GM19467 (cell line): ENCODE data around the gene TCF7L2.

Experiments used
- ATAC-seq: cut with Tn5 transposase; IDR thresholded peaks from one replicate; pipeline ENCODE4 v1.9.1; 2021; ENCODE audit warnings: mild to moderate bottlenecking, moderate library complexity; ENCODE audit not compliant: unreplicated experiment

The TCF7L2 gene

GRCh38 chr10:113167702-113168101 is 217.7 kb downstream of the TCF7L2 start:
- no peak for ATAC-seq

DNA sequence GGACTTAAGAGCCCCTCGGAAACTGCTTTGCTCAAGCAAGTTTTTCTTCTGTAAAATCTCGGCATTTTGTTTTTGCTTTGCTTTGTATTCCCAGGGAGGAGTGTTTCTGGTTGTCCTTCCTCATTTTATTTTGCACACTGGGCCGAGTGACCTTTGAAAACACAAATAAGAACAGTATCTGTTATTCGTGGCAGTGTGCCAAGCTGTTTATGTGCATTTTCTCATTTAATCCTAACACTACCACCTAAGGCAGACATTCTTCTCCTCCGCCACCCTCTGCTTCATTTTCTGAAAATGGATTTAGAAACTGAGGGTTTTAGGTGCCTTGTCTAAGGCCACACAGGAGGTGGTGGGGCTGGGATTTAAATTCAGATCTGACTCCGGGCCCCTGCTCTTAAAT is 218.5 kb downstream of the TCF7L2 start:
- ATAC-seq = no peak

DNA sequence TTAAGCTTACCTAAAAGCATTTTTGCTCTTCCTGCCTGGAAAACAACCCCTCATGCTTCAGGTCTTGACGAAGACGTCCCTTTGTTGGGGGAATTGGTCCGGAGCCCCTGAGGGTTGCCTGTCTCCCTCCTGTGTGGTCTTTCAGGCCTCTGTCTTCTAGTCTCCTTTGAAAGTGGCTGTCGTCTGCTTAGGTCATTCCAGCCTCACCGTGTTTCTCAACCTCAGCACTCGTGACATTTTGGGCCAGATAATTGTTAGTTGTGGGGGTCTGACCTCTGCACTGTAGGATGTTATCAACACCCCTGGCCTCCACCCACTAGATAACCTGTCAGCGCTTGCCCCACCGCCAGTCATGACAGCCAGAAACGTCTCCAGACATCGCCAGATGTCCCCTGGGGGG is 219.1 kb downstream of the TCF7L2 start:
- no peak for ATAC-seq

DNA sequence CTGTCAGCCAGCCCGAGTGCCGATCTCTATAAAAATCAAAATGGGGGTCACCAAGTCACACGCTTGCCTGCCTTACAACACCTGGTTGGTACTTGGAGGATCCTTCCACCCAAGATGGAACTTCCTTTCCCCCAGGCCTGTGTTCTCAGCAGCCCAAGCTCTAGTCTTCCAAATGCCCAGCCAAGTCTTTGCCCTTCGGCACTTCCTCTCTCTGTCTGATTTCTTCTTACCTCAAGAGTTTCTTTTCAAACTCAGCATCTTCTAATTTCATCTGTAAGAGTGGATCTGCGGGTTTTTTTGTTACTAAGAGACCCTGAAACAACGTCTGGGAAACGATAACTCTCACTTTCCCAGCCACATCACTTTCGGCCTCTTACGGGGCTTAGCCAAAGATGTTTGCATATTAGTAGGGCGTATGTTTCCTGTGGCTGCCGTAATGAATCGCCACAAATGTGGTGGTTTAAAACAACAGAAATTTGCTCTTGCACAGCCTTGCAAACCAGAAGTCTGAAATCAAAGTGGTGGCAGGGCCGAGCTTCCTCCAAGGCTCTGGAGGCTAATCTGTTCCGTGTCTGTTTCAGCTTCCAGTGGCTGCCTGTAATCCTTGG is 219.9 kb downstream of the TCF7L2 start:
- ATAC-seq = peak; percentile 83

DNA sequence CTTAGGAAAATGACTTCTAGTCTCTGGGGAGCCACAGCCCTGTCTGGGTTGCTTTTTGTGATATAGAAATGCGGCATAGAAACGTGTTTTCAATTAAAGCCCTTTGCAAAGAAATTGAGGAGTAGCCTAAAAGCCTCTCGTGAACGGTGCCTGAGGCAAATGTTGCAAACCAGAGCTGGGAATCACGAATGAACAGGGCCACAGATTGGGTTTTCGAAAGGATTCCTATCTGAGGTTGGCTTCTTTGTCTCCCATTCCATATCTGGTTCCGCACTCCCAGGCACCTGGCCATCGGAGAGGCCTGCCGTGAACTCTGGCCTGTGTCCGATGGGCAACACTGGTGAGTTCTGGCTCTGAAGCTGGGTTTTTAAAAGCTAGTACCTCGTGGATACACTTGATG is 221.6 kb downstream of the TCF7L2 start:
- ATAC-seq = no peak

DNA sequence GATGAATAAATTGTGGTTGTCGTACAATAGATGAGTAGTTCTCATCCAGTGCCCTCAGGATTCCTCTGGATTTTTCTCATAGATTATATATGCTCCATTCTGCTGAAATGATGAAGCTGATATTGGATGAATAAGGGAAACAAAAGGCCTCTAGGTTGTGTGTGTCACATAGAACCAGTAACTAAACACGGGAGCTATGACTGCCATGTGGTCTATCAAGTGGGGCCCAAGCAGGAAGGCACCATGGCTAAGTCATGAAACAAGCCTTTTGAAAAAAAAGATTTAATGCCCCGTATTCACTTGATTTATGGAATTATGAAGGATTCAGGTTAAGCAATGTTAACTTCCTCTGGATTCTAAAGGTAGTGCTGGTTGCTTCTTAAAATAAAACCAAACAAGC is 225.1 kb downstream of the TCF7L2 start:
- ATAC-seq = no peak

- no peak for ATAC-seq
Observed at GRCh38 chr10:113175756-113176651, 226.0 kb downstream of the TCF7L2 start.

DNA sequence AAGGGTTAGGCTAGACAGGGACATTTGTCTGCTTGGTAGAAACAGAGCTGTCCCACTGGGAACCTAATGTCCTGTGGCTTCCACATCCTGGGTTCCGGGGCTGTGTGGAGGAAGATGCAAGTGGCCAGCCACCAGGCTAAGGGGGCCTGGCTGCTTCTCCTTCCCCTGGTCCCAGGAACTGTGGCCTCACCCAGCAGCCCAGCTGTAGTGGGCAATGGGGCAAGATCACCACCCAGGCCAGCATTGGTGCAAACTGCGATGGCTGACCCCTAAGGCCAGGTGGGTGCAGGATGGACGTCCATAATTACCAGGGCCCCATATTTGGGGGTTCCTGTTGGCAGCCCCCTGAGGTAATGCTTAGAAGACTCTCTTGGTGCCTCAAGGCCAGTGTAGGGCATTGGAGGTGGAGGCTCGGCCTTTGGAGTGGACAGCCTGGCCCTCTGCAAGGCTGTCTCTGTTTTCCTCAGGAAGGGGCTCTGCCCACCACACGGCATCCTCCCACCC is 226.7 kb downstream of the TCF7L2 start:
- ATAC-seq = no peak

- ATAC-seq = no peak
Observed at GRCh38 chr10:113177156-113177935, 227.3 kb downstream of the TCF7L2 start.

DNA sequence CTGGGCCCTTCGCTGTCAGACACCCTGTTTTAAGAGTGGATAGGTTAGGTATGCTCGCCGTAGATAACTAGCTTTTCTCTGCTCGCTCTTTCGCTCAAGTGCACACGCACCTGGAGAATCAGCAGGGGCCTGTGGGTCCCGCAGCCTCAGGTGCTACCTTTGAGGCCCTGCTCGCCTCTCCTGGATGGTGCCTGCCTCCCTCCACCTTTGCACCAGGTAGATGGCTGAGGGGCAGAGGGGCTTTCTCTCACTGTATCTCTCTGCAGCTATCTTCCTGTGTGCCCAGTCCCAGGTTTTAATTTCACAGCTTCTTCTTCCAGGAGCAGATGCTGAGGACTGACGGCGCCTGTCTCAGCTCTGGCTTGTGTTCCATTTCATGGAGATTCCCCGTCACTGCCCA is 227.9 kb downstream of the TCF7L2 start:
- ATAC-seq = no peak

- no peak for ATAC-seq
Observed at GRCh38 chr10:113178771-113179170, 228.7 kb downstream of the TCF7L2 start.

DNA sequence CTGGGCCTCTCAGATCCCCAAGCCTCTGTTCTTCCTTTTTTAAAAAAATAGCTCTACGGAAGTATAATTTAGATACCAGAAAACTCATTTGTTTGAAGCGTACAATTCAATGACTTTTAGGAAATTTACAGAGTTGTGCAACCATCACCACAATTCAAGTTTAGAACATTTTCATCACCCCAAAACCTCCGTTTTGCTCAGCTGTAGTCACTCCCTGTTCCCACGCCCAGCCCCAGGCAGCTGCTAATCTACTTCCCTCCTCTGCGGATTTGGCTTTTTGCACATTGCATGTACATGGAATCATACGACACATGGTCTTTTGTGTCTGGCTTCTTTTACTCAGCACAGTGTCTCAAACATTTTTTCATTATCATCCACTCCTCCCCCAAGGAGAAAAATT is 229.2 kb downstream of the TCF7L2 start:
- no peak for ATAC-seq

DNA sequence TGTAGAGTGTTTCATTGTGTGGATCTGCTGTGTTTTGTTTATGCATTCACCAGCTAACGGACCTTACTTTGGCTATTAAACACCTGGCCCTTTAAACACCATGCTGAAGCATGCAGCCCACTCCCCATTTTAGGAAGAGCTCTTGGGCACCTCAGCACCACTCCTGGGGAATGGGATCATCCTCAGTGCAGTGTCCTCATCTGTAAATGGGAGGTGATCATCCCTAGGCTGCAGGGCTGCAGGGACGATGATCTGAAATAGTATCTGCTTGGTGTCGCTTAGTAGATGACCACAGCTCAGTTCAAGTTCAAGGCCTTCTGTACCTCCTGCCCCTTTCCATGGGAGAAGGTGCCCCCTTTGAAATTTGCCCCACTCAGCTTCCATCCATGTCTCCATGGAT is 229.9 kb downstream of the TCF7L2 start:
- no peak for ATAC-seq

DNA sequence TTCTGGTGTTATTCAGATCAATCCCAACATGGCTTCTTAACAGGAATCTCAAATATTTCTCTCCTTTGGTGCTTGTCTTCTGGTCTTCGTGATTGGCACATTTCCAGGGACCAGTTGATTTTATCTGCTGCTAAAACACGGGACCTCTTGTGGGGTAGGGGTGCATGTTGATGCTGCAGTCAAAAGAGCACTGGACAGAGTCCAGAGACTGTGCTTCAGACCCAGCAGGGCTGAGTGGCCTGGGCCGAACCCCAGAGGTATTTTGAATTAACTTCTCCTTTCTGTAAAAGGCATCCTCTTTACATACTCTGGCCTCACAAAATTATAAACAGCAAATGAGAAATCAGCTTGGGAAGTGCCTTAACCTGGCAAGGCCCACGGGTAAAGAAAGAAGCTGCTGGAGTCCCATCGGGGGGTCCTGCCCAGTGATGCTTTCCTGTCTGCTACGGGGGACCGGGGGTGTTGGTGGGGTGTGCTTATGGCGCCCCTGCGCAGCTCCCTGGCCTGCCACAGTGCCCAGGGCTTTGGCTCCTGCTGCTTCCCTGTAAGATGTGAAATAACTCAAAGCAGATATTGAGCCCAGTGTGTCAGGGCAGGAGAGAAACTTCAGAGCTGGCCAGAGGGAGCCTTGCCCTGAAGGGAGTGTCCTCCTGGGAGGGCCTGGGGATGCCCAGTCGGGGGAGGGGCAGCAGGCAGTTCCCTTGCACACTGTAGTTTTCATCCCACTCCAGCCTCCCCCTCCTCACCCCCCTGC is 230.5 kb downstream of the TCF7L2 start:
- no peak for ATAC-seq

DNA sequence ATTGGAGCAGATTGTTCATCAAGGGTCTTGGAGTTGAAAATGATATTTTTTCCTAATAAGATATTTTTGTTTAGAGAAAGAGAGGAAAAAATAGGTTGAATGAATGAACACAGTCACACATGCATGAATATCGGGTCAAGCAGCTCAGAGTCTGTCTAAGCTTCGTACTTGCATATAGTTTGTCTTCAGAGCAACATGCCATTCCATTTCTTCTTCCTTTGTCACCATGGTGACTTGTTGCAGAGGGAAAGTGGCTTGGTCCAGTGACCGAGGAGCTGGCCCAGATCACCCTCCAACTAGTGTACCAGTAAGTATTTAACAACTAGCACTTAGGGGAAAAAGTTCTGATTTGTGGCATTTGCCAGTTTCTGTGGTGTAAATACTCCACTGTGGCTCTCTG is 232.1 kb downstream of the TCF7L2 start:
- no peak for ATAC-seq

- ATAC-seq = no peak
Observed at GRCh38 chr10:113183573-113183972, 233.5 kb downstream of the TCF7L2 start.

DNA sequence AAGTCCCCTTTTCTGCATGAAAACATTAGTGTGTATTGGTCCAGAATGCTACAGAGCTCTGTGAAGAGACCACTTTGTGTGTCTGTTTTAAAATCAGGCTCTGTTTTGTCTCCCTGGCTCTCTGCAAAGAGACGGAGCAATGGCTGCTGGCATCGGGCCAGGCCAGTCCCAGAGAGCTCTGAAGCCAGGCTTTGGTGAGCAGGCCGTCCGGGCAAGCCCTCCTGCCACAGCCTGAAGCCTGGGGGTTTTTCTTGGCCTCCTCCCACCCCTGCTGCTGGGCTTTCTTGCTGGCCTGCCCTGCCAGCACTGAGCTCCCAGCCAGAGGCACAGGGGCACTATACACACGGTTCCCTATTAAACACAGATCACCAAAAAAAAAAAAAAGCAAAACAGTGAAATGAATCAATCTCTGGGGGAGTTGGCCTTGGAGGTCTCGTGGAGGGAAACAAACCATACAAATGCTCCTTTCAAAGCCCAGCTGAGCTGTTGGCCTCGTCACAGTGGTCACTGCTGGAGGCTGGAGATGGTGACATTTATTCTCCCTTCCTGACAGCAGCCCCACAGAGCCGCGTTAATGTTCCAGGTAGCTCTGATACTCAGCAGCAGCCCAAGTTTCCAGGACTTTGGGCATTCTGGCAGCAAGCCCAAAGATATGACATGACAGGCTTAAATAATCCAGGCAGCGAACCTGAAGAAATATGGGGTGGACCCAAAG is 237.2 kb downstream of the TCF7L2 start:
- no peak for ATAC-seq

- no peak for ATAC-seq
Observed at GRCh38 chr10:113199459-113199858, 249.4 kb downstream of the TCF7L2 start.

DNA sequence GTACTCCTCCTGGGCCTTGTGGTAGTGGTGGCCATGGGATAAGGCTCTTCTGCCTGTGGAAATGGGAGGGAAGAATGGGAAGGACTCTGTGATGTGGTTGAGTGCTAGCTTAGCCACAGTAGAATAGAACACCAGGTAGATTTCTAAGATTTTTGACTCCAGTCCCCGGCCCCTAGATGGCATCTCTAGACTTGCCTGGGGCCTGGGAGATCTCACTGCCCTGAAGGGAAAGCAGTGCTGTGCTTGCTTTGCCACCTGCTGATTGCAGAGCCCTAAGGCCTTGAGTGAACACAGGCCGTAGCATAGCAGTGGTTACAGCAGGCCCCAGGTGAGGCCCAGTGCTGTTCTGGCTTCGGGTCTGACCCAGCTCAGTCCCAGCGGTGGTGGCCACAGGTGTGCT is 252.0 kb downstream of the TCF7L2 start:
- ATAC-seq = no peak

DNA sequence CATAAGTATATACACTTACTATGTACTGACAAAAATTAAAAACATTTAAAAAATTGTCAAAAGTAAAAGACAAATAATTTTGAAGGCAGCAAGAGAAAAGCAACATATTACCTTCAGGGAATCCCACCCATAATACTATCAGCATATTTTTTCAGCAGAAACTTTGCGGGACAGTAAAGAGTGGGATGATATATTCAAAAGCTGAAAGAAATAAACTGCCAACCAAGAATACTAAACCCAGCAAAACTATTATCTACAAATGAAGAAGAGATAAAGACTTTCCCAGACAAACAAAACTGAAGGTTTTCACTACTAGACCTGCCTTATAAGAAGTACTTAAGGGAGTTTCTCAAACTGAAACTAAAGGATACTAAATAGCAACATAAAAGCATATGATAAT is 257.9 kb downstream of the TCF7L2 start:
- no peak for ATAC-seq
